ENCODE data around the gene SORL1.

DNA sequence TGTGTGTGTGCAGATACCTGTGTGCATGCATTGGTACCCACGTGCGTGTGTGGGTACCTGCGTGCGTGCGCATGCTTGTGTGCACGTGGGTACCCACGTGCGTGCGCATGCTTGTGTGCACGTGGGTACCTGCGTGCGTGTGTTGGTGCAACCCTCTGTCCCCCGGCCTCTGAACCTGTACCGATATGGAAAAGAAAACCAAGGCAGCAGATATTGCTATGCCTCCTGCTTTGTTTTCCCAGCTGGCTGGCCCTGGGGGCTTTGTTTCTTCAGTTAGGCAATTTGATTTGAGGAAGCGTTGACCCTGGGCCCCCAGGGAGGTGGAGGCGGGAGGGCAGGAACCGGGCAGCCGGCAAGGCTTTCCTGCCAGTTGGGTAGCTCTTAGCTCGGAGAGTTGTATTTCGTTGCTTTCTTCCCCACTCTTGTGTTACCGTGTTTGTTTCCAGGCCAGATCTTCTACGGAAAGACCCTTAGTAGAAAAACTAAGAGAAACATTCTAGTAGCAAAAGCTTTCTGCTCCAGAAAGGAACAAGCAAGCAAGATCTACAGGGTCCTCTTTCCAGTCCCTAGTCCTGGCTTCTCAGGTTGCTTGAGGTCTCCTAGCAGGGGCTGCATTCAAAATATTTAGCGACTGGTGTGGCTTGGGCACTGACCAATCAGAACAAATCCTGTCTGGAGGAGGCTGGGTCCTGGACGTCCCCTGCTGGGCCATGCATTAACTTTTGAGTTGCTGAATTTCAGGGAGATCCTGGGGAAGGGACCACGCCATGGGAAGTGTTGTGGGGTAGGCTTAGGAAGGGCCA is 27.0 kb downstream of the SORL1 start:
- TF ChIP-seq, protein P1, sequence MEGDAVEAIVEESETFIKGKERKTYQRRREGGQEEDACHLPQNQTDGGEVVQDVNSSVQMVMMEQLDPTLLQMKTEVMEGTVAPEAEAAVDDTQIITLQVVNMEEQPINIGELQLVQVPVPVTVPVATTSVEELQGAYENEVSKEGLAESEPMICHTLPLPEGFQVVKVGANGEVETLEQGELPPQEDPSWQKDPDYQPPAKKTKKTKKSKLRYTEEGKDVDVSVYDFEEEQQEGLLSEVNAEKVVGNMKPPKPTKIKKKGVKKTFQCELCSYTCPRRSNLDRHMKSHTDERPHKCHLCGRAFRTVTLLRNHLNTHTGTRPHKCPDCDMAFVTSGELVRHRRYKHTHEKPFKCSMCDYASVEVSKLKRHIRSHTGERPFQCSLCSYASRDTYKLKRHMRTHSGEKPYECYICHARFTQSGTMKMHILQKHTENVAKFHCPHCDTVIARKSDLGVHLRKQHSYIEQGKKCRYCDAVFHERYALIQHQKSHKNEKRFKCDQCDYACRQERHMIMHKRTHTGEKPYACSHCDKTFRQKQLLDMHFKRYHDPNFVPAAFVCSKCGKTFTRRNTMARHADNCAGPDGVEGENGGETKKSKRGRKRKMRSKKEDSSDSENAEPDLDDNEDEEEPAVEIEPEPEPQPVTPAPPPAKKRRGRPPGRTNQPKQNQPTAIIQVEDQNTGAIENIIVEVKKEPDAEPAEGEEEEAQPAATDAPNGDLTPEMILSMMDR (IDR thresholded peaks at IDR 0.05) = no peak
- TF ChIP-seq POLR2A (IDR thresholded peaks at IDR 0.05) (no peak), POLR2AphosphoS5 (IDR thresholded peaks at IDR 0.05) (no peak)
